Tibial artery (tissue), 4 donors: ENCODE results near the gene FSTL5.

Source experiments
- DNase-seq, 2 donors: peaks; one replicate each; pipeline ENCODE4 v3.0.0-alpha.2; 2019
- H3K27ac ChIP-seq, 2 donors: fragments of 200-600 bp; sonication (generic) in 1 of 2; 1 replicate in 1 of 2; 2 replicates in 1 of 2; pipeline ENCODE4 v1.5.1; 2018 to 2019; ENCODE audit warnings: mild to moderate bottlenecking in 1 of 2
- H3K27me3 ChIP-seq, 2 donors: fragments of 200-600 bp; sonication (generic) in 1 of 2; one replicate each; pipeline versions ENCODE4 v1.5.1 to v1.6.0; 2016 to 2019
- H3K36me3 ChIP-seq, 3 donors: fragments of 200-600 bp; sonication (generic) in 2 of 3; one replicate each; pipeline ENCODE4 v1.5.1; 2016 to 2019; ENCODE audit warnings: mild to moderate bottlenecking in 2 of 3
- H3K4me1 ChIP-seq, 4 donors: fragments of 200-600 bp; sonication (generic) in 2 of 4; 1 replicate in 3 of 4; 2 replicates in 1 of 4; pipeline ENCODE4 v1.5.1; 2016 to 2019
- H3K4me3 ChIP-seq, 2 donors: fragments of 200-600 bp; sonication (generic) in 1 of 2; 1 replicate in 1 of 2; 2 replicates in 1 of 2; pipeline ENCODE4 v1.5.1; 2018 to 2019; ENCODE audit warnings: mild to moderate bottlenecking in 2 of 2
- H3K9me3 ChIP-seq, 3 donors: fragments of 200-600 bp; sonication (generic) in 1 of 3; one replicate each; pipeline ENCODE4 v1.5.1; 2016 to 2019
- intact Hi-C: fragments of 100-400 bp; cut with DNase I; formaldehyde crosslinking; loops from one replicate; pipeline ENCODE4 v1.15.0; 2023; ENCODE audit warnings: low total_unique reads
- TF ChIP-seq, protein P1 (sequence below), 2 experiments: fragments of 200-600 bp in 1 of 2; fragments of 450-650 bp in 1 of 2; IDR thresholded peaks; one replicate each; pipeline ENCODE4 v1.5.1; 2017 to 2019; ENCODE audit warnings: antibody characterized with exemption in 2 of 2, mild to moderate bottlenecking in 1 of 2, moderate library complexity in 1 of 2

The FSTL5 gene

DNA sequence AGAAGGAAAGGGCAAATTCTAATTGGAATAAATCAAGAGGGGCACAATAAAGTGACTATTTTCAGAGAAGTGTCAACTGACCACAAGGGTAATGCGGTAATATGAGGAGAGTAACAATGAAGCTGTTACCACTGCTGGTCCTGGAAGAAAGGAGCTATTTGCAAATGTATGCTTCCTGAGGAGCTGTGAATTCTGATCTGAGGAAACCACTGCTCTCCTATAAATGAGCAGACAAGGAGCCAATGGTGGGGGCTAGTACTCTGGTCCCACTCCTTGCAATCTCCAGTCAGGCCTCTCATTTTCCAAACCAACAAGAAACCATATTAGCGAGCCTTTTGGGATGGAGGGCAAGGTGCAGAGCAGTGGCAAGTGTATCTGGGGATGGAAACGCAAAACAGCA, 770.2 kb downstream of the FSTL5 start:
- Histone ChIP-seq H3K4me3 (no peak overlapping the region), H3K27me3 (no peaks in the 10 kb centered on the region), H3K36me3 (no peaks in the 10 kb centered on the region), H3K27ac (no peak overlapping the region), H3K4me1 (no peaks in the 10 kb centered on the region), H3K9me3 (no peaks in the 10 kb centered on the region)
- intact Hi-C loops, result no loop called here
- TF ChIP-seq, protein P1, sequence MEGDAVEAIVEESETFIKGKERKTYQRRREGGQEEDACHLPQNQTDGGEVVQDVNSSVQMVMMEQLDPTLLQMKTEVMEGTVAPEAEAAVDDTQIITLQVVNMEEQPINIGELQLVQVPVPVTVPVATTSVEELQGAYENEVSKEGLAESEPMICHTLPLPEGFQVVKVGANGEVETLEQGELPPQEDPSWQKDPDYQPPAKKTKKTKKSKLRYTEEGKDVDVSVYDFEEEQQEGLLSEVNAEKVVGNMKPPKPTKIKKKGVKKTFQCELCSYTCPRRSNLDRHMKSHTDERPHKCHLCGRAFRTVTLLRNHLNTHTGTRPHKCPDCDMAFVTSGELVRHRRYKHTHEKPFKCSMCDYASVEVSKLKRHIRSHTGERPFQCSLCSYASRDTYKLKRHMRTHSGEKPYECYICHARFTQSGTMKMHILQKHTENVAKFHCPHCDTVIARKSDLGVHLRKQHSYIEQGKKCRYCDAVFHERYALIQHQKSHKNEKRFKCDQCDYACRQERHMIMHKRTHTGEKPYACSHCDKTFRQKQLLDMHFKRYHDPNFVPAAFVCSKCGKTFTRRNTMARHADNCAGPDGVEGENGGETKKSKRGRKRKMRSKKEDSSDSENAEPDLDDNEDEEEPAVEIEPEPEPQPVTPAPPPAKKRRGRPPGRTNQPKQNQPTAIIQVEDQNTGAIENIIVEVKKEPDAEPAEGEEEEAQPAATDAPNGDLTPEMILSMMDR (IDR thresholded peaks at IDR 0.05), result no peak
- DNase-seq, result no peak

DNA sequence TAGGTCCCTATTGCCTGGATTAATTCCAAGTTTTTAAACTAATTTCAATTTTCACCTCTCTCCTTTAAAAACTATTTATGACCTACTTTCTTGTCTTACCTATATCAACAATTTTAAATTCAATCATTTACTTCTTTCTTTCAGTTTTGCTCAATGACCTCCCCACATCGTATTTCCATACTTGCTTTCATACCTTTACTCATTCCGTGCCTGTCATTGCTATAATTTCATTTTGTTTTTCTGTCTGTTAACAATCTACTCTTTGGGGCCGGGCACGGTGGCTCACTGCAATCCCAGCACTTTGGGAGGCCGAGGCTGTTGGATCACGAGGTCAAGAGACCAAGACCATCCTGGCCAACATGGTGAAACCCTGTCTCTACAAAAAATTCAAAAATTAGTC, 781.1 kb downstream of the FSTL5 start:
- Histone ChIP-seq H3K4me1 (no peaks in the 10 kb centered on the region), H3K27ac (no peak overlapping the region), H3K36me3 (no peaks in the 10 kb centered on the region), H3K27me3 (no peaks in the 10 kb centered on the region), H3K9me3 (no peaks in the 10 kb centered on the region), H3K4me3 (no peak overlapping the region)
- intact Hi-C loops, result no loop called here
- DNase-seq, result no peak
- TF ChIP-seq, protein P1 (IDR thresholded peaks at IDR 0.05), result no peak

DNA sequence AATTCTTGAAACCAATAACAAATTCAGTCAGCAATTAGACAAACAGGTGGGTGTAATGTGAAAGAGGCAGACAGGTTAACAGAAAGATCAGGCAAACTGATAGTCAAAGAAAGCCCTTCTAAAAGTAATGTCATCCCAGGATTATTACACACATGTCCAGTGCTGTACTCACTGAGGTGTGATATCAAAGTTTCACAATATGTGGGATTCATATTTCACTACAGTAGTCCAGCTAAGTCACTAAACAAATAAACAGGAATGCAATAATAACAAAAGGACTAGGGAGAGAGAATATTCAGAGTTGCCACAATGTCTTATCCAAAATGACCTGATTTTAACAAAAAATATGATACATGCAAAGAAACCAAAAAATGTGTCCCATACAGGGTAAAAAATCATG, 787.5 kb downstream of the FSTL5 start:
- intact Hi-C loops, result no loop called here
- no peak overlapping the region for H3K27ac ChIP-seq
- no peak for DNase-seq
- TF ChIP-seq, protein P1 (IDR thresholded peaks at IDR 0.05), result no peak
- no peaks in the 10 kb centered on the region for H3K27me3 ChIP-seq
- H3K36me3 ChIP-seq, result no peaks in the 10 kb centered on the region
- H3K9me3 ChIP-seq, result no peaks in the 10 kb centered on the region
- H3K4me1 ChIP-seq, result no peaks in the 10 kb centered on the region
- no peak overlapping the region for H3K4me3 ChIP-seq

DNA sequence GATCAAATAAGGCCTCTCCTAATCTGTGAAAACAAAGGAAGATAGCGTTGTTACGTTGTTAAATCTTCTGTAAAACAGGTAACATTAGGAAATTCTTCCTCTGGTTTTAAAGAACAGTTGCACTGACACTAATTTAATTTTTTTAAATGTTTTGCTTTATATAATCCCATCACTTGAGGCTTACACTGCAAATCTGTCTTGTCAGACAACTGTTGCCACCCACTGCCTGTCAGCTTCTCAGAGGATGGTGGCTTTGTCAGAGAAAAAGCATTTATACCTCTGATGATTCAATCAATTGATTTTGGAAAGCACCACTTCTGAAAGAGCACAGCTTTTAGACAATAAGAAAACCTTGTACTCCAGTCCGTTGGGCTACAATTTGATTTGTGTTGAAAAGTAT, 799.1 kb downstream of the FSTL5 start:
- no peak for DNase-seq
- Histone ChIP-seq H3K27ac (no peak overlapping the region), H3K36me3 (no peaks in the 10 kb centered on the region), H3K9me3 (no peaks in the 10 kb centered on the region), H3K4me3 (no peak overlapping the region), H3K4me1 (no peaks in the 10 kb centered on the region), H3K27me3 (no peaks in the 10 kb centered on the region)
- TF ChIP-seq, protein P1 (IDR thresholded peaks at IDR 0.05), result no peak
- intact Hi-C loops, result no loop called here

DNA sequence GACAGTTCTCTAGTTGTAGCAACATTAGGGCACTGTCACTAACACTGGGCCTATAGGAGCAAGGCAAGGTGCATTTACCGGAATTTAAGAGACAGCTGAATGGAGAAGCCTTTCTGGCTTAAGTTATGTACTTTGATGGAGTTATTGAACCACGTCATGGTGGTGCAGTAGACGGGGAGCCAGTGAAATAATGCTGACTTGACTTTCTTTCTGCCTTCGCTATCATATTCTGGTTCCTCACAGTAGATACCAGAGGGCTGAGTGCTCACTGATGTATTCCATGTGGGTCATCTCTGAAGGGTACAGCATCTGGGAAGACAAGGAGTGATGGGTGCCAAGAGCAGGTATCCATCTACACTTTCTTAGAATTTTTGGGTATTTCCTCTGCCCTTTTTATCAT, 802.8 kb downstream of the FSTL5 start:
- intact Hi-C loops, result no loop called here
- Histone ChIP-seq H3K27ac (no peak overlapping the region), H3K4me3 (no peak overlapping the region), H3K4me1 (no peaks in the 10 kb centered on the region), H3K9me3 (no peaks in the 10 kb centered on the region), H3K36me3 (no peaks in the 10 kb centered on the region), H3K27me3 (no peaks in the 10 kb centered on the region)
- DNase-seq, result no peak
- TF ChIP-seq, protein P1 (IDR thresholded peaks at IDR 0.05), result no peak

DNA sequence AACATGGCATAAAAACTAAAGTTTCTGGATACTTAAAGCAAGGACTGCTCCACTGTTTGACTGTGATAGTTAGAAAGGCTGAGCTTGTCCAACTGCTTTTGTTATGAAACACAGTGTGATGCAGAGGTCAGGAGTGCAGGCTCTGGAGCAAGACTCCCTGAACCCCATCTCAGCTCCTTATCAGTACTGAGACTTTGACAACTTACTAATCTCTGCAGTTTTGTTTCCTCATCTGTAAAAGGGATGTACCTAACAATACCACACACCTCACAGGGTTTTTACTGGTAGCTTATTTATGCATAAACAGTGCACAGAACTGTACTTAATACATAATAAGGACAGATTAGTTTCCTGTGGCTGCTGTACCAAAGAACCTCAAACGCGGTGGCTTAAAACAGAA, 804.3 kb downstream of the FSTL5 start:
- TF ChIP-seq, protein P1 (IDR thresholded peaks at IDR 0.05), result no peak
- Histone ChIP-seq H3K27ac (no peak overlapping the region), H3K27me3 (no peaks in the 10 kb centered on the region), H3K4me1 (no peaks in the 10 kb centered on the region), H3K36me3 (no peaks in the 10 kb centered on the region), H3K4me3 (no peak overlapping the region), H3K9me3 (no peaks in the 10 kb centered on the region)
- no peak for DNase-seq
- intact Hi-C loops, result no loop called here
